Stimulated activated naive CD4-positive, alpha-beta T cell (primary cell): ENCODE data around the gene AGO1.

Experiments used
- DNase-seq, 6 experiments: peaks; one replicate each; lab custom pipeline; 2025; lab: John Stamatoyannopoulos, UW

The AGO1 gene

DNA sequence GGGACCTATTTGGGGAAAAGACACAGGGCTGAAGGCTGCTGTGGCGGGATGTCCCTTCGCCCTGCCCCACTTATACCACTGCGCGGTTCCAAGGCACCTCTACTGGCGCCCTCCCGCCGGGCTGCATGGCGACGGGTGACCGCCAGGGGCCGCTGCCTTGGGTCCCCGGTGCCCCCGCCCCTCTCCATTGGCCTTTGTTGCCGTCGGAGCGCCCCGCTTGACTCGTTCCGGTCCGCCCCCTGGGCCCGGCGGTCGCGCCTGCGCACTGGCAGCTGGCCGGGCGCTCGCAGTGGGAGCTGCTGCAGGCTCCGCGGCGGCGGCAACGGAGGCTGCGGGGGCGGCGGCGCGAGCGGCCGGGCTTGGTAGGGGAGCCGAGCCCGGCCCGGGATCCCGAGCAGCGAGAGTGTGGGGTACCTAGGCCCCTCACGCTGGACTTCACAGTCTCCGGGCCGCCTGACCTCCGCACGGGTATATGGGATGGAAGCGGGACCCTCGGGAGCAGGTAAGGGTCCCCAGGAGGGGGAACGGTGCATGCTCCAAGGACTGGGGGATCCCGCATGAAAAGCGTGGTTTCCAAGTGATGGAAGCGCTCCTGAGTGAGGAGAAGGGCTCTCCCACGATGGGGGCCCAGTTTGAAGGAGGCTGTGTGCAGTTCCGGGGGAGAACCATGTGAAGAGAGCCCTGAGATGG, at the start of gene AGO1:
Gene AGO1, plus strand, starts transcription at position 265 of the 690 bp plus-strand sequence. Its CDS starts 213 bp downstream, at position 478.
- DNase-seq, result peak; percentile 93 to 96 (median 95)

DNA sequence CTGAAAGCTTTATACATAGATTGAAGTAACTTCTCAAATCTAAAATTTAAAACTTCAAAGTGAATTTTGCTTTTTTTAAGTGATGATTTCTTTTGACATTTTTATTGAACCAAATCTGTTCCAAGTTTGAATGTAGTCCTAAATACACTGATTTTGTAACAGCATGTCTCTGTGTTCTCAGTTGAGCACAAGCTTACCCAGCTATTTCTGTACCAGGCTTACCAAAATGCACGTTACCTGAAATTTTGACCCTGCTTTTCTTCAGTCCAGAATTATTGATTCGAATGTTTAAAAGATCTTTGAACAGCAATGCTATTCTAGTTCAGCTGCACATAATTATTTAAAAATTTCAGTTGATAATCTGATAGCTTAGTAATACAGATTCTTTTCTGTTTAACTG, 49.6 kb upstream of the AGO1 start:
- DNase-seq, result no peak

DNA sequence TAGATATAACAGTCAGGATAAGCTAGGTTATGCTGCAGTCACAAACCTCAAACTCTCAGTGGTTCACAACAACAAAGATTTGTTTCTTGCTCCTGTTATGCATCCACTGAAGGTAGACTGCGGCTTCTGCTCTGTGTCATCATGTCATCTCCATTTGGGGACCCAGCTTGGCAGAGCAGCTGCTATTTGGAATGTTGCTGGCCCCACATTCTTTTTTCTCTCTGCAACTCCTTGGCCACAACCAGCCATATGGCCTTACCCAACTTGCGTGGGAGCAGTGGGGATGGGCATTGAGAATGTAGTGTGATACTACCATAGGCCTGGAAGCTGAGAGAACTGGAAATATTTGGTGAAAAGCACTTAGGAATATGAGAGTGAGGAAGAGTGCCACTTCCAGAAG, 48.8 kb upstream of the AGO1 start:
- DNase-seq, result no peak

DNA sequence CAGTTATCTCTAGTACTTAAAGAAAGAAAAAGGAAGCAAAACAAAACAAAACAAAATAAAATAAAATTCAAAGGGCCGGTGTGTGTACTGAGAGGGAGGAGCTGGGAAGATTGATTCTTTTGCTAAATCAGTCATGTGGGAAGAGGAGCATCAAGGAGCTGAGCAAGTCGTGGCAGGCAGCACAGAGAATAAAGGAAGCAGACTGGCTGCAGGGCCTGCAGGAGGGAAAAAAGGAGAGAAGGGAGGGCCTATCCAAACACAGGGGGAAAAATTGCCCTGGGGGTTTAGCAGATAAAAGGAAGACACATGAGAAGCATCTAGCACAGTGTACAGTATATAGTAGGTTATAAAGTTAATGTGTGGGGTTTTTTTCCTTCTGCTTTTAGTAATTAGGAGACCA, 47.6 kb upstream of the AGO1 start:
- DNase-seq, result no peak

DNA sequence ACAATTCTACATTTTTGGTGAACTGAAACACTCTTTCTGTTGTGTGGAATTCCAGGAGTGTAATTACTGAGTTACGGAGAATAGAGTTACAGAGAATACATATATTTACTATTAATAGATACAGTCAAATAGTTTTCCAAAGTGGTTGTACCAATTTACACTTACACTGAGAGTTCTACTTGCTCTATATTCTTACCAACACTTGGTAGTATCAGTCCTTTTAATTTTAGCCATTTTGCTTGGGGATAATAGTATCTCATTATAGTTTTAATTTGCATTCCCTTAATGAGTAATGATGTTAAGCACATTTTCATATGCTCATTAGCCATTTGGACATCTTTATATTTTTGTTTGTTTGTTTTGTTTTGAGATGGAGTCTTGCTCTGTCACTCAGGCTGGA, 46.3 kb upstream of the AGO1 start:
- no peak for DNase-seq

DNA sequence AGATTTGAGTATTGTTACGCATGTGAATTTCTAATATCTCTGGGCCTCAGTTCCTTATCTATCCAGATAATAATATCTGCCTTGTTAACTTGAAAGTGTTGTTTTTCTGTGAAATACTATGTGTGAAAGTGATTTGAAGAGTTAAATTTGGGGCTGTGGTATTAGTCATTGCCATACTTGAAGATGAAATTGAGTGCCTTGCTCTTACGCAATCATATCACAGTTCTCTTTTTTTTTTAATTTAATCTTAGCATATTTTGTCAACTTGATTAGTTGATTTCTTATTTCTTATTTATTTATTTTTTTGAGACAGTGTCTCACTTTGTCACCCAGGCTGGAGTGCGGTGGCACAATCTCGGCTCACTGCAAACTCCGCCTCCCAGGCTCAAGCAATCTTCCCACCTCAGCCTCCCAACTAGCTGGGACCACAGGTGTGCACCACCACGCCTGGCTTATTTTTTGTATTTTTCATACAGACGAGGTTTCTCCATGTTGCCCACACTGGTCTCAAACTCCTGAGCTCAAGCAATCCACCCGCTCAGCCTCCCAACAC, 44.2 kb upstream of the AGO1 start:
- DNase-seq, result no peak

DNA sequence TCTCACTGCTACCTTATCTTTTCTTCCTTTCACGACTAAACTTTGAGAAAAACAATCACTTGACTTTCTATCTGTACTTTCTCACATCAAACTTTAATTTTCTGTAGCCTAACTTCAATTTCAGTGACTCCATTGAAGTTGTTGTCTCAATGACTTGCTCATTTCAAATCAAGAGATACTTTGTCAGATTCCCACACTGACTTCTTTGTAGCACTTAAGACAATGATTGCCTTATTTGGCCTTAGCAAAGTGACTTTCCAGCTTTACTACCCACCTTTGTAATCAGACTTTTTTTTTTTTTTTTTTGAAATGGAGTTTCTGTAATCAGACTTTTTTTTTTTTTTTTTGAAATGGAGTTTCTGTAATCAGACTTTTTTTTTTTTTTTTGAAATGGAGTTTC, 38.2 kb upstream of the AGO1 start:
- no peak for DNase-seq

DNA sequence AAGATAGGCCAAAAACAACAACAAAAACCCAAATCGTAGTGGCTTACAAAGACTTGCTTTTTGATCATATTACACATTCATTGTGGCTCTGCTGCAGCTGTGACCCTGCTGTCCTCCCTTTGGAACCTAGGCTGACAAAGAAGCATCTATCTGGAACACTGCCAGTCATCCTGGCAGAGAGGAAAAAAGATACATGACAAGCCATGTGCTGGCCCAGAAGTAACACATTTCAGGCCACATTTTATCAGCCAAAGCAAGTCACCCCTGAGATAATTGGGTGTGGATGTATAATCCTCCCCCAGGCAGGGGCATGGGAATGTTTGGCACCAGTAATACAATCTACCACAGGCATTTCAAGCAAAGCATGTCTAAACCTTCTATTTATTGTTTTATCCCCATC, 37.2 kb upstream of the AGO1 start:
- DNase-seq, result no peak

DNA sequence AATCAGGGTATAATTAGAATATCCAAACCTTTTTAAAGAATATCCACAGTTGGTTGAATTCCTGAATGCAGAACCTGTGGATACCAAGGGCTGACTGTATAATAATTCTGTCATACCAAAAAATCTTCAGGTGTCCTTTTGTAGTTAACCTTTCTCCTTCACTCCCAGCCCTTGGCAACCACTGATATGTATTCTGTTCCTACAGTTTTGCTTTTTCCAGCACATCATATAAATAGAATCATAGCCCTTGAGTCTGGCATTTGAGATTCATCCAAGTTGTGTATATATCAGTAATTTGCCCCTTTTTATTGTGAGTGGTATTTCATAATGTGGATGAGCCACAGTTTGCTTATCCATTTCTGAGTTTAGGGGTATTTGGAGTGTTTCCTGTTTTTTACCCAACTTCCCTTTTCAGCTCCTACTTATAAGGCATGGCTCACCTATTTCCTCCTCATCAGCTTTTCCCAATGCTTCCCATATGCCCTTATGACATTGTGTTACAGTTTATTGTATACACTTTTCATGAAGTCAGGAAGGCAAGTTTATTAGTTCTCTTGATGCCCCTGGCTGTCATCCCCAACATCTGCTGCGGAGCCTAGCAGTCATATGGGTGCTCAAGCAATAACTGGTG, 35.0 kb upstream of the AGO1 start:
- DNase-seq, result no peak

DNA sequence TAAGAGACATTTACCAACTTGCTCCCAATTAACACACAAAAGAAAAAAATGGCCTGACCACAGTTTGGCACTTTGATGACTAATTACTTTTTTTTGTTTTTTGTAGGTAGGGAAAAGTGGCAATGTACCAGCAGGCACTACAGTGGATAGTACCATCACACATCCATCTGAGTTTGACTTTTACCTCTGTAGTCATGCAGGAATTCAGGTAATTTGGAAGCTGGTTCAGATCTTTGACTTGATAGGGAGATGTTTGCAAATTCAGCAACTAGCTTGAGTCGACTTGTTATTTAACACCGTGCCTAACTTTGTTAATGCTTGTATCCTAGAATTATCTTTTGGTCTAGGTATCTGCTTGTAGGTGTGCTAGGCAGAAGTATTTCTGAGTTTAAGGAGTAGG, 33.0 kb upstream of the AGO1 start:
- DNase-seq, result no peak

DNA sequence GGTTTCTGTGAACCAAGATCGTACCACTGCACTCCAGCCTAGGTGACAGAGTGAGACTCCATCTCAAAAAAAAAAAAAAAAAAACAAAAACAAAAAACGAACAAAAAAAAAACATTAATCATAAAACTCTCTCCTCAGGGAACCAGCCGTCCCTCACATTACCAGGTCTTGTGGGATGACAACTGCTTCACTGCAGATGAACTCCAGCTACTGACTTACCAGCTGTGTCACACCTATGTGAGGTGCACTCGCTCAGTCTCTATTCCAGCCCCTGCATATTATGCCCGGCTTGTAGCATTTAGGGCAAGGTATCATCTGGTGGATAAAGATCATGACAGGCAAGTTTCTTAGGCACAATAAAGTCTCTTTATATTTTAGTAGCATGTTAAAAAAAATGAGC, 32.3 kb upstream of the AGO1 start:
- no peak for DNase-seq

DNA sequence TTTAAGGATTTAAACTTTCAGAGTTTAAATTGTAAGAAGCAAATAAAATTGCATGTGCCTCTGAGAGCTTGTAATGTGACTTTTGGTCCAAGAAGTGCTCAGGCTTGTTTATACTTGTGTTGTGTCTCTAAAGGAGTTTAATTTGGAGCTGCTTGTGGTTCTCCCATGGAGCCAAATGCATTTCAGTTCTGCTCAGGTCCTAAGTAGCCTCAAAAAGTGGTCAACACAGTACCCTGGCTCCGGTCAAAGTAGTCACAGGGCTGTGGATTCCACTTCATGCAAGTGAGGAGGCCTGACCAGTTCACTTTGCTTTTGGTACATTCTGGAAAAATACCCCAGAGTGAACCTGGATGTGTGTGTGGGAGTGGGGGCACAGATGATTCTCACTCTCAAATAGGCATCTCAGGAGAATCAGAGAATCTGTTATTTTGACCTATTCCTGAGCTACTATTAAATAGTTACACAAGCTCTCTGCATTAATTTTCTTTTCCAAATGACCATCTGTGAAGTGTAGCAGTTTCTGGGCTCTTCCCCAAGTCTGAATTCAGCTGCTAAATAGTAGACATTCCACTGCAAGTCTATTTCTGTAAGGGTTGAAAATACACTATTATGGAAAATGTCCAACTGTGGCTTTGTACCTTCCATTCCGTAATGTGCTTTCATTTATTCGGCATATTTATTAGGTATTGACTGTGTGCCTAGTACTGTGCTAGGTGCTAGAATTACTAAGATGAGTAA, 31.7 kb upstream of the AGO1 start:
- no peak for DNase-seq

DNA sequence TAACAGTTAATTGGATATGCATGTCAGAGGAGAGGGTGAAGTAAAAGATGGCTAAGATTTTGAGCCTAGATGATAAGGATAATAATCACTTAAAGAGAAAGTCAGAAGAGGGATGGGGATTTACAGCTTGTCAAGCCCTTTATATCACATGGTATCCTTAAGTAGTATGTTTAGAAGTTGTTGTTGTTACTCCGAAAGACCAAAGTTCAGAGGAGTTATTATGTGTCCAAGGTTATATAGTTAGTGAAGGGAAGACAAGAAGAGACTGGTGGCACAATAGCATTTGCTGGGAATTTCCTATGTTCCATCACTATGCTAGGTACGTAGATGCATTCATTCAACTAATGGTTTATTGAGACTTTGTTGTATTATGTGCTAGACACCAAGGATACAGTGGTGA, 30.8 kb upstream of the AGO1 start:
- DNase-seq, result no peak

DNA sequence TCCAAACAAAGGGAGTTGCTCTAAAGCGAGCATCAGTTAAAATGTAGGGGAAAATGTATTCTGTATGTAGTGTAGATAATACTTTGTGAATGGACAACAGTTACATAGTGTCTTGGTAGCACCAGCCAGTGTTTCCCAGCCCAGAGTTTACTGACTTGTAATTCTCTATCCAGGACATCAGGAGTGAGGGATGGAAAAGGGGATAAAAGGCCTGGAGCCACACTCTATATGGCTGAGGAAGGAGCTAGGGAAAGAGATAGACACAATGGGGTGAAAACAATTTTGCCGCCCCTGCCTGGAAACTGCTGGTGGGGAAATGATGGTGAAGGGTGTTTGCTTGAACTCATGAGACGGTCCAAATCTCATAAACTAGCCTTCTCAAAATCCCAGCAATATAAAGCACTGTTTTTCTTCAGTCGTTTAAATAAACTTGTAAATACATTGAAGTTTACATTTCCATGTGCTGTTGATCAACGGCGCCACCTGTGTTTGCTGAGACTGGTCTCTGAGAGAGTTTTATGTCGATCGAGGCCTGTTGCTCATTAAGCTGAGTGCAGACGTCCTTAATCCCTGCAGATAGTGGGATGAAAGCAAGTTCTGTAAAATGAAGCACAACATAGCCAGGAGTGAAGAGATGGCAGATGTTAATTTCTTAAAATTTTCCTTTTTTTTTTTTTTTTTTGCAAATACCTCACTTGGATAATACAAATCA, 27.9 kb upstream of the AGO1 start:
- no peak for DNase-seq

DNA sequence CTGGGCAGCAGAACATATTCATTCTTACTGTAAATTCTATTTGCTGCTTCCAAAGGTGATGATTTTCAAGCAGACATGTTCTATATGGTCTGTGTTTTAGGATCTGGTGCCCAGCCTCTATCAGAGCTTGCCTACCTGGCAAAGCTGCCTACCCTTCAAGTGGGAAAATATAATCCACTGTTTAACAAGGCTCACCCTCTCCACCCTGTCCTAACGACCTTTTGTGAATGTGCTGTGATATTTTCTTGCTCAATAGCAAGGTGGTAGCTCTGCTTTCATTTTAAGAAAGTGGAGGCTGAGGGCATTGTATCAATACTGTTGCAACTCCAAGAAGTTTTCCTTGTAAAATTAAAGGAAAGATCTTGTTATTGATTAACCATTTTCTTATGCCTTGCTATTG, 26.0 kb upstream of the AGO1 start:
- DNase-seq, result no peak

DNA sequence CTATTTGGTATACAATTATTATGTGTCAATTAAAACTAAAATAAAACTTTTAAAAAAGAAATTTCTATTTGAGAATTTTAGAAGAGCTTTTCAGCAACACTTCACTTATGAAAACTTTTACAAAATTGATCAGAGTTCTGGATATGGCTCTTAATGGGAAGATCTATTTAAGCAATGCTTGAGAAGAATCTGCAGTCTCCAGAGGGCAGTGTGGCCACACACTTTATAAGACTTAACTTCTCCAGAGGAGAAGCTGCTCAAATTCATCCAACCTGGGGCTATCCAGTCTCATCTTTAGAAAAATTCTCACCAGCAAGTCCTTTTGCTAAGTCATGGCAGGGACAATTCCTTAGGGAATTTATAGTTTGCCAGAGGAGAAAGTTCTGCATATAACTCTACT, 25.2 kb upstream of the AGO1 start:
- no peak for DNase-seq

DNA sequence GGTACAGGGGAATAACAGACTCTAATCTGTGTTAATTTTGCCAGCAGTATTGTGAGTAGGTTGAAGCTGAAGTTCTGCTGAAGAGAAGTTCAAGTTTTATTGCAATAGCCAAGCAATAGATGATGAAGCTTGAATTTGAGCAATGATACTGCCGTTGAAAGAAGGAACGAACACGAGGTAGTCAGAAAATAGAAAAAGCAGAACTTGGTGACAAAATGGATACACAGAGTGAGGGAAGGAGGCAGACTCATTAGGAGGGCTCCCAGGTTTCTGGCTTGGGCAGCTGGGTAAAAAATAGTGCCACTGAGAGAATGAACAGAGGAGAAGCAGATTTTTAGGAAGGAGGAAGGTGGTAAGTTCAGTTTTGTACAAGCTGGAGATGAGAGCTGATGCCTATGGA, 22.3 kb upstream of the AGO1 start:
- DNase-seq, result no peak

DNA sequence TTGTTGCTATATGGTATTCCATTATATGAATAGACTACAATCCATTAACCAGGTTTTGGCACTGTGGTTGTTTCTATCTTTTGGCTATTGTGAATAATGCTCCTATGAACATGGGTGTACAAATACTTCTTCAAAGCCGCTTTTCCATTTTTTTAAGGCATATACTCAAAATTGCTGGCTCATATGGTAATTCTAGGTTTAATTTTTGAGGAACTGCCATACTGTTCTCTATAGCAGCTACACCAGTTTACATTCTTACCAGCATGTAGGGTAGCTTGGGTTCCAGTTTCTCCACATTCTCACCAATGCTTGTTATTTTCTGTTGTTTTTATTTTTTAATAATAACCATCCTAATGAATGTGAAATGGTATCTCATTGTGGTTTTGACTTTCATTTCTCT, 19.9 kb upstream of the AGO1 start:
- no peak for DNase-seq

DNA sequence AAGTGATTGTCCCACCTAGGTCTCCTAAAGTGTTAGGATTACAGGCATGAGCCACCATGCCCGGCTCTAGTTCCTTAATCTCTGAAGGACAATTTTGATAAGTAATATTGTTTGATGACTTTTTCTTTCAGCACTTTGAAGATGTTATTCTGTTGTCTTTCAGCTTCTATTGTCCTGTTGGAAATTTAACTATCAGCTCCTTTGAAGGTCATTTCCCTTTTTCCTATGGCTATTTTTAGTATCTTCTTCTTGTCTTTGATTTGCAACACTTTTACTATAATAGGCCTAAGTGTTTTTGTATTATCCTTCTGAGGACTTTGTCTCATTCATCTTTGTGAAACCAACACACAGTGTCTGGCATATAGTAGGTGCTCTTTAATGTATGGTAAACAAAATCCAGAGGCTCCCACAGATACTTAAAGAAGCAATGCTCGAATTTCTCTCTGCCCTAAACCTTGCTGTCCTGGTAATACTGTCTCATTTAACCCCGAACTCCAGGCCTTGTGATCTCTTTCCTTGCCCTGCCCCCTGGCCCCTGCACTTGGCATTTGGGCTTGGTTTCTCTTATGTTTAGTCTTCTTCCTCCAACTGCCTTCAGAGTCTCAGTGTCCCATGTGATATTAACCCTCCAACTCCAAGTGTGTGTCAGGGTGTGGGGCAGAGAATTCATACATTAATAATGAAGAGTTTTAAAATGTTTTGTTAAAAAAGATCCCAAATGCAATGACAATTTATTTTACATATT, 19.0 kb upstream of the AGO1 start:
- DNase-seq, result no peak

DNA sequence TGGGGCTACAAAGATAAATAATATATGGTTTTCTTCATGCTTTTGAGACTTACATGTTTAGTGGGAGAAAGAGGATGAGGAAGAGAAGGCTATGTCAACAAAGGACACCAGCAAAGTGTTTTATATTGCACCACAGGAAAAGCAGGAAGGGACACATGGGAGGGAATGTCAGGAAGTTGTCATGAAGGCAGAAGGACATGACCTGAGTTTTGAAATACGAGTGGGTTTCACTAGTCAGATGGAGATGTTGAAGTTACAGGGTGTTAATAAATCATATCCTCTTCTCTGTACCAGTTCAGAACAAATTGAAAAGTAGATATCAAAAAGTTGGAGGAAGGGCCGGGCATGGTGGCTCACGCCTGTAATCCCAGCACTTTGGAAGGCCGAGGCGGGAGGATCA, 18.2 kb upstream of the AGO1 start:
- no peak for DNase-seq

DNA sequence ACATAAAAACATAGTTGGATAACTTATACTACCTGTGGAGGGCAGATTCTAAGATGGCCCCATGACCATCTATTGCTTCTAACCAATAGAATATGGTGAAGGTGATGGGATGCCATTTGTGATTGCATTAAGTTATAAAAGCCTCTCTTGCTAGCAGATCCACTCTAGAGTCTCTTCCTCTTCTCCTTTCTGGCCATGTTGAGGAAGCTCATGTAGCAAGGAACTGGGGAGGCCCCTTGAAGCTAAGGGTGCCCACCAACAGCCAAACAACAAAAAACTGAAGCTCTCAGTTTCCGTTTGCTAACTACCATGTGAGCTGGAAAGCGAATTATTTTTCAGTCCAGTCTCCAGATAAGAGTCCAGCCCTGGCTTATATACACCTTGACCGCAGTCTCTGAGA, 16.0 kb upstream of the AGO1 start:
- DNase-seq, result no peak
